ACC112 (cell line): Measurements from ENCODE around the gene TBCK.

ENCODE experiments used
- H2AFZ ChIP-seq: fragments of 200-600 bp; sonication (generic); one replicate; pipeline ENCODE4 v1.6.0; 2017; ENCODE audit warnings: antibody characterized with exemption, low read length; ENCODE audit not compliant: unreplicated experiment
- H3K27ac ChIP-seq: fragments of 200-600 bp; sonication (generic); 2 replicates; pipeline ENCODE4 v1.5.1; 2014; ENCODE audit warnings: low read depth, mild to moderate bottlenecking, antibody characterized with exemption, low read length, moderate library complexity
- H3K27me3 ChIP-seq: fragments of 200-600 bp; sonication (generic); 2 replicates; pipeline ENCODE4 v1.6.1; 2014; ENCODE audit warnings: mild to moderate bottlenecking, antibody characterized with exemption, low read length, moderate library complexity, mixed read lengths; ENCODE audit not compliant: insufficient read depth
- H3K36me3 ChIP-seq: fragments of 200-600 bp; sonication (generic); 2 replicates; pipeline ENCODE4 v1.6.1; 2016; ENCODE audit warnings: mild to moderate bottlenecking, antibody characterized with exemption, low read length, moderate library complexity, mixed read lengths; ENCODE audit not compliant: insufficient read depth
- H3K4me1 ChIP-seq: fragments of 200-600 bp; sonication (generic); one replicate; pipeline ENCODE4 v1.6.1; 2016; ENCODE audit warnings: low read length, mixed read lengths; ENCODE audit not compliant: insufficient read depth, unreplicated experiment, control insufficient read depth
- H3K4me3 ChIP-seq: fragments of 200-600 bp; sonication (generic); 2 replicates; pipeline ENCODE4 v1.5.1; 2014; ENCODE audit warnings: mild to moderate bottlenecking, low read depth, low read length
- H3K79me2 ChIP-seq: fragments of 200-600 bp; sonication (generic); one replicate; pipeline ENCODE4 v1.6.0; 2016; ENCODE audit warnings: low read length; ENCODE audit not compliant: control insufficient read depth, unreplicated experiment, insufficient read depth

Gene TBCK

GRCh38 chr4:105998171-105999063 is 317.6 kb downstream of the TBCK start:
- peaks cover 49% of the 10 kb centered on the region for H3K27me3 ChIP-seq
- no peaks in the 10 kb centered on the region for H3K79me2 ChIP-seq
- no peaks in the 10 kb centered on the region for H3K36me3 ChIP-seq
- H2AFZ ChIP-seq = no peak overlapping the region
- H3K4me3 ChIP-seq = no peak overlapping the region
- no peak overlapping the region for H3K27ac ChIP-seq
- H3K4me1 ChIP-seq = no peaks in the 10 kb centered on the region

- H3K4me1 ChIP-seq = no peaks in the 10 kb centered on the region
- no peaks in the 10 kb centered on the region for H3K36me3 ChIP-seq
- H3K27ac ChIP-seq = no peak overlapping the region
- no peak overlapping the region for H2AFZ ChIP-seq
- peaks cover 46% of the 10 kb centered on the region for H3K27me3 ChIP-seq
- no peak overlapping the region for H3K4me3 ChIP-seq
- H3K79me2 ChIP-seq = no peaks in the 10 kb centered on the region
Observed at GRCh38 chr4:105996845-105997244, 319.2 kb downstream of the TBCK start.

GRCh38 chr4:105994841-105995501 is 321.0 kb downstream of the TBCK start:
- no peaks in the 10 kb centered on the region for H3K79me2 ChIP-seq
- H3K4me1 ChIP-seq = no peaks in the 10 kb centered on the region
- H3K27ac ChIP-seq = no peak overlapping the region
- H3K36me3 ChIP-seq = no peaks in the 10 kb centered on the region
- H2AFZ ChIP-seq = no peak overlapping the region
- peaks cover 29% of the 10 kb centered on the region for H3K27me3 ChIP-seq
- H3K4me3 ChIP-seq = no peak overlapping the region

GRCh38 chr4:105994061-105994460 is 321.9 kb downstream of the TBCK start:
- no peaks in the 10 kb centered on the region for H3K4me1 ChIP-seq
- H3K36me3 ChIP-seq = no peaks in the 10 kb centered on the region
- H3K27me3 ChIP-seq = peaks cover 29% of the 10 kb centered on the region
- H3K27ac ChIP-seq = no peak overlapping the region
- no peak overlapping the region for H3K4me3 ChIP-seq
- no peaks in the 10 kb centered on the region for H3K79me2 ChIP-seq
- H2AFZ ChIP-seq = no peak overlapping the region

- Histone ChIP-seq H3K36me3 (no peaks in the 10 kb centered on the region), H3K4me3 (no peak overlapping the region), H3K27me3 (peaks cover 21% of the 10 kb centered on the region), H3K27ac (no peak overlapping the region), H2AFZ (no peak overlapping the region), H3K79me2 (no peaks in the 10 kb centered on the region), H3K4me1 (no peaks in the 10 kb centered on the region)
Observed at GRCh38 chr4:105992641-105993305, 323.2 kb downstream of the TBCK start.

GRCh38 chr4:105991726-105992125 is 324.3 kb downstream of the TBCK start:
- Histone ChIP-seq H3K4me3 (no peak overlapping the region), H2AFZ (no peak overlapping the region), H3K4me1 (no peaks in the 10 kb centered on the region), H3K36me3 (no peaks in the 10 kb centered on the region), H3K27ac (no peak overlapping the region), H3K27me3 (peaks cover 13% of the 10 kb centered on the region; the same call in 1 of the 2 replicates), H3K79me2 (no peaks in the 10 kb centered on the region)
